Measurements from ENCODE around the gene ARNT2. TPM values are rescaled to one million over a fixed set of nuclear protein-coding genes. Genes with fewer than 3 reads are reported as not detected.

The ARNT2 gene
- total and polyA plus RNA-seq, 10 of the 15 experiments (the other 5 are each of a cell fraction or from before 2014, with no cell fraction given), result 0.07 to 0.49 (median 0.09) TPM; not detected in 6

GRCh38 chr15:80587007-80587406 is 182.8 kb downstream of the ARNT2 start:
- CTCF ChIA-PET, result no interaction called here
- no peak overlapping the region for H3K4me2 ChIP-seq (ENCODE audit: control insufficient read depth, insufficient read depth)
- H4K20me1 ChIP-seq (ENCODE audit: control insufficient read depth, insufficient read depth), result no peaks in the 10 kb centered on the region
- H3K9ac ChIP-seq (ENCODE audit: control insufficient read depth, insufficient read depth, low read length), result no peak overlapping the region
- no peak for FAIRE-seq
- RAD21 ChIA-PET (ENCODE audit: unreplicated experiment), result interaction anchor here (0.7 kb wide), 1 partner anchor 12 kb away, joined by 3 read pairs; no protein-coding TSS in a partner anchor
- ATAC-seq, result no peak
- no peaks in the 10 kb centered on the region for H3K36me3 ChIP-seq (ENCODE audit: control insufficient read depth in 2 of 2, insufficient read depth in 2 of 2, low read length in 1 of 2)
- TF ChIP-seq HDAC2 (IDR thresholded peaks at IDR 0.05) (no peak), TBL1XR1 (IDR thresholded peaks at IDR 0.05; ENCODE audit: low read depth, low read length) (no peak), ZNF217 (IDR thresholded peaks at IDR 0.05) (no peak), HCFC1 (IDR thresholded peaks at IDR 0.05; ENCODE audit: low read length) (no peak), SUPT20H (IDR thresholded peaks at IDR 0.05; ENCODE audit: borderline replicate concordance, control insufficient read depth, low read depth, low read length) (no peak)
- DNase-seq (ENCODE audit: low read depth, low spot score), result no peak
- SMC1A ChIA-PET (ENCODE audit: uncharacterized antibody, unreplicated experiment), result interaction anchor here (0.5 to 0.8 kb wide), 2 partner anchors 110 to 394 kb away, joined by 3 read pairs; no protein-coding TSS in a partner anchor
- intact Hi-C loops (cut with micrococcal nuclease; ENCODE audit: unreplicated experiment), result no loop called here
- BruUV-seq (replicated peaks), result no TSS peak
- H3K4me3 ChIP-seq, result no peak overlapping the region
- no peaks in the 10 kb centered on the region for H3K9me3 ChIP-seq (replicated peaks; ENCODE audit: control insufficient read depth, insufficient read depth, low read length)
- POLR2A ChIA-PET, result no interaction called here
- no peaks in the 10 kb centered on the region for H3K4me1 ChIP-seq (ENCODE audit: control insufficient read depth, insufficient read depth, low read length)
- H3K27me3 ChIP-seq (replicated peaks in 1 of 2; ENCODE audit: control insufficient read depth in 2 of 2, insufficient read depth in 2 of 2, low read length in 1 of 2), result no peaks in the 10 kb centered on the region; a peak in 1 of 4 replicates
- in situ Hi-C loops (cut with MboI), result no loop called here
- H3K27ac ChIP-seq (ENCODE audit: control insufficient read depth, insufficient read depth), result no peak overlapping the region
- no peaks in the 10 kb centered on the region for H3K79me2 ChIP-seq (ENCODE audit: control insufficient read depth, insufficient read depth, low read length)
- 24% methylated on average over 2 of the region's 2 CpGs for WGBS (ENCODE audit: insufficient coverage, insufficient replicate concordance, low lambda C conversion rate, missing lambda C conversion rate)
- no peak overlapping the region for H2AFZ ChIP-seq (ENCODE audit: control insufficient read depth, low read depth, low read length)

- ATAC-seq, result no peak
- Histone ChIP-seq H3K79me2 (ENCODE audit: control insufficient read depth, insufficient read depth, low read length) (no peaks in the 10 kb centered on the region), H3K4me2 (ENCODE audit: control insufficient read depth, insufficient read depth) (no peak overlapping the region), H2AFZ (ENCODE audit: control insufficient read depth, low read depth, low read length) (no peak overlapping the region), H3K9me3 (replicated peaks; ENCODE audit: control insufficient read depth, insufficient read depth, low read length) (no peaks in the 10 kb centered on the region), H3K27ac (ENCODE audit: control insufficient read depth, insufficient read depth) (no peak overlapping the region), H3K4me3 (no peak overlapping the region), H3K36me3 (ENCODE audit: control insufficient read depth in 2 of 2, insufficient read depth in 2 of 2, low read length in 1 of 2) (no peaks in the 10 kb centered on the region), H3K4me1 (ENCODE audit: control insufficient read depth, insufficient read depth, low read length) (no peaks in the 10 kb centered on the region), H3K9ac (ENCODE audit: control insufficient read depth, insufficient read depth, low read length) (no peak overlapping the region), H4K20me1 (ENCODE audit: control insufficient read depth, insufficient read depth) (no peaks in the 10 kb centered on the region), H3K27me3 (replicated peaks in 1 of 2; ENCODE audit: control insufficient read depth in 2 of 2, insufficient read depth in 2 of 2, low read length in 1 of 2) (no peaks in the 10 kb centered on the region; a peak in 2 of 4 replicates)
- 28% methylated on average over 8 of the region's 8 CpGs for WGBS (ENCODE audit: insufficient coverage, insufficient replicate concordance, low lambda C conversion rate, missing lambda C conversion rate)
- ChIA-PET SMC1A (ENCODE audit: uncharacterized antibody, unreplicated experiment) (interaction anchor here (0.7 to 0.8 kb wide), 2 partner anchors 111 to 180 kb away, joined by 3 read pairs; no protein-coding TSS in a partner anchor), CTCF (interaction anchor here (0.6 kb wide), 1 partner anchor 38 kb away, joined by 3 read pairs; no protein-coding TSS in a partner anchor), POLR2A (no interaction called here), RAD21 (ENCODE audit: unreplicated experiment) (no interaction called here)
- in situ Hi-C loops (cut with MboI), result no loop called here
- no peak for DNase-seq (ENCODE audit: low read depth, low spot score)
- intact Hi-C loops (cut with micrococcal nuclease; ENCODE audit: unreplicated experiment), result no loop called here
- no peak for FAIRE-seq
- no TSS peak for BruUV-seq (replicated peaks)
- TF ChIP-seq PKNOX1 (IDR thresholded peaks at IDR 0.05), result no peak
- TF ChIP-seq SUPT20H (IDR thresholded peaks at IDR 0.05; ENCODE audit: borderline replicate concordance, control insufficient read depth, low read depth, low read length), result no peak
- no peak for TF ChIP-seq TAF1 (IDR thresholded peaks at IDR 0.05; ENCODE audit: borderline replicate concordance, low read depth, low read length)
- no peak for TF ChIP-seq CTCF (IDR thresholded peaks at IDR 0.05 in 2 of 3, conservative IDR thresholded peaks at IDR 0.05 in 1 of 3; ENCODE audit: control insufficient read depth in 2 of 3, extremely low read depth in 1 of 3, insufficient read depth in 1 of 3, low read depth in 3 of 3, low read length in 3 of 3)
- no peak for TF ChIP-seq ZSCAN29 (IDR thresholded peaks at IDR 0.05)
- TF ChIP-seq IRF4 (IDR thresholded peaks at IDR 0.05; ENCODE audit: low read depth, low read length), result no peak
- no peak for TF ChIP-seq SMAD5 (IDR thresholded peaks at IDR 0.05; ENCODE audit: low read depth)
- no peak for TF ChIP-seq PAX8 (IDR thresholded peaks at IDR 0.05)
Observed at GRCh38 chr15:80587816-80588456, 183.8 kb downstream of the ARNT2 start.

All from GM12878 (cell line).